Measurements from ENCODE around the gene PSMD11. TPM values are rescaled to one million over a fixed set of nuclear protein-coding genes. Genes with fewer than 3 reads are reported as not detected.

PSMD11 gene
- total and polyA plus RNA-seq, 2 of the 13 experiments (the other 11 are each of a cell fraction or from before 2014, with no cell fraction given) = 69.8 to 152 TPM

- TF ChIP-seq SMAD9 (CRISPR knock-in tag; IDR thresholded peaks at IDR 0.05) = no peak
- TF ChIP-seq, protein P1, sequence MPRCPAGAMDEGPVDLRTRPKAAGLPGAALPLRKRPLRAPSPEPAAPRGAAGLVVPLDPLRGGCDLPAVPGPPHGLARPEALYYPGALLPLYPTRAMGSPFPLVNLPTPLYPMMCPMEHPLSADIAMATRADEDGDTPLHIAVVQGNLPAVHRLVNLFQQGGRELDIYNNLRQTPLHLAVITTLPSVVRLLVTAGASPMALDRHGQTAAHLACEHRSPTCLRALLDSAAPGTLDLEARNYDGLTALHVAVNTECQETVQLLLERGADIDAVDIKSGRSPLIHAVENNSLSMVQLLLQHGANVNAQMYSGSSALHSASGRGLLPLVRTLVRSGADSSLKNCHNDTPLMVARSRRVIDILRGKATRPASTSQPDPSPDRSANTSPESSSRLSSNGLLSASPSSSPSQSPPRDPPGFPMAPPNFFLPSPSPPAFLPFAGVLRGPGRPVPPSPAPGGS (CRISPR knock-in tag; IDR thresholded peaks at IDR 0.05) = peak; percentile 29; the same call in 1 of the 2 replicates
- TF ChIP-seq ZNF337 (CRISPR knock-in tag; IDR thresholded peaks at IDR 0.05; ENCODE audit: borderline replicate concordance, low read depth) = 0 out of 2 replicates have a peak, but pooled peaks have one; percentile 24
- TF ChIP-seq SALL1 (CRISPR knock-in tag; IDR thresholded peaks at IDR 0.05) = peak; percentile 60; the same call in 1 of the 2 replicates
- TF ChIP-seq ARID4A (CRISPR knock-in tag; IDR thresholded peaks at IDR 0.05; ENCODE audit: borderline replicate concordance) = peak; percentile 87
- TF ChIP-seq AGO2 (optimal IDR thresholded peaks at IDR 0.05; ENCODE audit: low read depth, low read length) = peak; percentile 79
- TF ChIP-seq GMEB1 (CRISPR knock-in tag; IDR thresholded peaks at IDR 0.05; ENCODE audit: borderline replicate concordance) = peak; percentile 91
- TF ChIP-seq POGZ (CRISPR knock-in tag; IDR thresholded peaks at IDR 0.05) = peak; percentile 78
- peak; percentile 79 for TF ChIP-seq NR2C2 (CRISPR knock-in tag; IDR thresholded peaks at IDR 0.05; ENCODE audit: borderline replicate concordance)
- 0 out of 2 replicates have a peak, but pooled peaks have one; percentile 21 for TF ChIP-seq HIVEP1 (CRISPR knock-in tag; IDR thresholded peaks at IDR 0.05)
- no peak for TF ChIP-seq SSRP1 (CRISPR knock-in tag; IDR thresholded peaks at IDR 0.05)
- TF ChIP-seq SIN3A (IDR thresholded peaks at IDR 0.05; ENCODE audit: borderline replicate concordance, low read depth, low read length) = peak; percentile 82; the same call in 1 of the 2 replicates
- TF ChIP-seq HINFP (CRISPR knock-in tag; IDR thresholded peaks at IDR 0.05; ENCODE audit: low read depth) = 0 out of 2 replicates have a peak, but pooled peaks have one; percentile 64
- 0 out of 2 replicates have a peak, but pooled peaks have one; percentile 14 for TF ChIP-seq BORCS8-MEF2B (CRISPR knock-in tag; IDR thresholded peaks at IDR 0.05)
- TF ChIP-seq SETDB1 (CRISPR knock-in tag; IDR thresholded peaks at IDR 0.05; ENCODE audit: borderline replicate concordance) = no peak
- peak; percentile 91 for TF ChIP-seq RBFOX2 (IDR thresholded peaks at IDR 0.05; ENCODE audit: low read depth, low read length)
- peak; percentile 16; the same call in 1 of the 2 replicates for TF ChIP-seq TBX3 (IDR thresholded peaks at IDR 0.05; ENCODE audit: borderline replicate concordance)
- peak; percentile 76 for TF ChIP-seq ATF1 (CRISPR knock-in tag; IDR thresholded peaks at IDR 0.05)
- TF ChIP-seq, protein P2, sequence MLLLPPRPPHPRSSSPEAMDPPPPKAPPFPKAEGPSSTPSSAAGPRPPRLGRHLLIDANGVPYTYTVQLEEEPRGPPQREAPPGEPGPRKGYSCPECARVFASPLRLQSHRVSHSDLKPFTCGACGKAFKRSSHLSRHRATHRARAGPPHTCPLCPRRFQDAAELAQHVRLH (CRISPR knock-in tag; IDR thresholded peaks at IDR 0.05; ENCODE audit: borderline replicate concordance, low read depth) = peak; percentile 58; the same call in 1 of the 2 replicates
- TF ChIP-seq MBNL3 (CRISPR knock-in tag; conservative IDR thresholded peaks at IDR 0.05) = no peak
Observed at GRCh38 chr17:32444301-32445073, at the start of gene PSMD11 (continued).
